ENCODE measurements around the gene OLFM3.

The OLFM3 gene

GRCh38 chr1:101977266-101977665 lies 19.5 kb downstream of the OLFM3 start:
- Histone ChIP-seq H3K27ac (ENCODE audit: low read length) (no peak overlapping the region), H3K9me3 (ENCODE audit: control insufficient read depth in 2 of 2, low read length in 2 of 2) (no peaks in the 10 kb centered on the region), H3K4me3 (ENCODE audit: low read length in 2 of 2) (no peak overlapping the region), H3K4me1 (ENCODE audit: control insufficient read depth, insufficient read depth, low read length) (no peaks in the 10 kb centered on the region), H3K27me3 (ENCODE audit: control insufficient read depth in 1 of 2, insufficient read depth in 2 of 2, low read length in 2 of 2) (no peaks in the 10 kb centered on the region), H3K36me3 (ENCODE audit: control insufficient read depth in 2 of 2, insufficient read depth in 2 of 2, low read length in 2 of 2) (no peaks in the 10 kb centered on the region), H3K9ac (ENCODE audit: low read length in 2 of 2) (no peak overlapping the region)

GRCh38 chr1:101976161-101976560 lies 20.6 kb downstream of the OLFM3 start:
- Histone ChIP-seq H3K36me3 (ENCODE audit: control insufficient read depth in 2 of 2, insufficient read depth in 2 of 2, low read length in 2 of 2) (no peaks in the 10 kb centered on the region), H3K4me1 (ENCODE audit: control insufficient read depth, insufficient read depth, low read length) (no peaks in the 10 kb centered on the region), H3K27me3 (ENCODE audit: control insufficient read depth in 1 of 2, insufficient read depth in 2 of 2, low read length in 2 of 2) (no peaks in the 10 kb centered on the region), H3K9me3 (ENCODE audit: control insufficient read depth in 2 of 2, low read length in 2 of 2) (no peaks in the 10 kb centered on the region), H3K4me3 (ENCODE audit: low read length in 2 of 2) (no peak overlapping the region), H3K9ac (ENCODE audit: low read length in 2 of 2) (no peak overlapping the region), H3K27ac (ENCODE audit: low read length) (no peak overlapping the region)

GRCh38 chr1:101975371-101975770 lies 21.4 kb downstream of the OLFM3 start:
- Histone ChIP-seq H3K36me3 (ENCODE audit: control insufficient read depth in 2 of 2, insufficient read depth in 2 of 2, low read length in 2 of 2) (no peaks in the 10 kb centered on the region), H3K27ac (ENCODE audit: low read length) (no peak overlapping the region), H3K4me1 (ENCODE audit: control insufficient read depth, insufficient read depth, low read length) (no peaks in the 10 kb centered on the region), H3K27me3 (ENCODE audit: control insufficient read depth in 1 of 2, insufficient read depth in 2 of 2, low read length in 2 of 2) (no peaks in the 10 kb centered on the region), H3K4me3 (ENCODE audit: low read length in 2 of 2) (no peak overlapping the region), H3K9me3 (ENCODE audit: control insufficient read depth in 2 of 2, low read length in 2 of 2) (no peaks in the 10 kb centered on the region), H3K9ac (ENCODE audit: low read length in 2 of 2) (no peak overlapping the region)

GRCh38 chr1:101974599-101975274 lies 22.0 kb downstream of the OLFM3 start:
- Histone ChIP-seq H3K9me3 (ENCODE audit: control insufficient read depth in 2 of 2, low read length in 2 of 2) (no peaks in the 10 kb centered on the region), H3K27me3 (ENCODE audit: control insufficient read depth in 1 of 2, insufficient read depth in 2 of 2, low read length in 2 of 2) (no peaks in the 10 kb centered on the region), H3K27ac (ENCODE audit: low read length) (no peak overlapping the region), H3K4me1 (ENCODE audit: control insufficient read depth, insufficient read depth, low read length) (no peaks in the 10 kb centered on the region), H3K36me3 (ENCODE audit: control insufficient read depth in 2 of 2, insufficient read depth in 2 of 2, low read length in 2 of 2) (no peaks in the 10 kb centered on the region), H3K4me3 (ENCODE audit: low read length in 2 of 2) (no peak overlapping the region), H3K9ac (ENCODE audit: low read length in 2 of 2) (no peak overlapping the region)

- Histone ChIP-seq H3K4me1 (ENCODE audit: control insufficient read depth, insufficient read depth, low read length) (no peaks in the 10 kb centered on the region), H3K9ac (ENCODE audit: low read length in 2 of 2) (no peak overlapping the region), H3K36me3 (ENCODE audit: control insufficient read depth in 2 of 2, insufficient read depth in 2 of 2, low read length in 2 of 2) (no peaks in the 10 kb centered on the region), H3K27me3 (ENCODE audit: control insufficient read depth in 1 of 2, insufficient read depth in 2 of 2, low read length in 2 of 2) (no peaks in the 10 kb centered on the region), H3K9me3 (ENCODE audit: control insufficient read depth in 2 of 2, low read length in 2 of 2) (no peaks in the 10 kb centered on the region), H3K27ac (ENCODE audit: low read length) (no peak overlapping the region), H3K4me3 (ENCODE audit: low read length in 2 of 2) (no peak overlapping the region)
These were observed 25.4 kb downstream of the OLFM3 start for GRCh38 chr1:101971304-101971703.

- Histone ChIP-seq H3K27me3 (ENCODE audit: control insufficient read depth in 1 of 2, insufficient read depth in 2 of 2, low read length in 2 of 2) (no peaks in the 10 kb centered on the region), H3K9ac (ENCODE audit: low read length in 2 of 2) (no peak overlapping the region), H3K27ac (ENCODE audit: low read length) (no peak overlapping the region), H3K4me3 (ENCODE audit: low read length in 2 of 2) (no peak overlapping the region), H3K9me3 (ENCODE audit: control insufficient read depth in 2 of 2, low read length in 2 of 2) (no peaks in the 10 kb centered on the region), H3K4me1 (ENCODE audit: control insufficient read depth, insufficient read depth, low read length) (no peaks in the 10 kb centered on the region), H3K36me3 (ENCODE audit: control insufficient read depth in 2 of 2, insufficient read depth in 2 of 2, low read length in 2 of 2) (no peaks in the 10 kb centered on the region)
These were observed 28.9 kb downstream of the OLFM3 start for GRCh38 chr1:101967871-101968270.

GRCh38 chr1:101965341-101965740 lies 31.4 kb downstream of the OLFM3 start:
- no peak overlapping the region for H3K4me3 ChIP-seq (ENCODE audit: low read length in 2 of 2)
- no peaks in the 10 kb centered on the region for H3K27me3 ChIP-seq (ENCODE audit: control insufficient read depth in 1 of 2, insufficient read depth in 2 of 2, low read length in 2 of 2)
- no peaks in the 10 kb centered on the region for H3K9me3 ChIP-seq (ENCODE audit: control insufficient read depth in 2 of 2, low read length in 2 of 2)
- no peak overlapping the region for H3K9ac ChIP-seq (ENCODE audit: low read length in 2 of 2)
- H3K4me1 ChIP-seq (ENCODE audit: control insufficient read depth, insufficient read depth, low read length): no peaks in the 10 kb centered on the region
- no peak overlapping the region for H3K27ac ChIP-seq (ENCODE audit: low read length)
- H3K36me3 ChIP-seq (ENCODE audit: control insufficient read depth in 2 of 2, insufficient read depth in 2 of 2, low read length in 2 of 2): no peaks in the 10 kb centered on the region

GRCh38 chr1:101964708-101965107 lies 32.0 kb downstream of the OLFM3 start:
- H3K9me3 ChIP-seq (ENCODE audit: control insufficient read depth in 2 of 2, low read length in 2 of 2): no peaks in the 10 kb centered on the region
- H3K27me3 ChIP-seq (ENCODE audit: control insufficient read depth in 1 of 2, insufficient read depth in 2 of 2, low read length in 2 of 2): no peaks in the 10 kb centered on the region
- no peak overlapping the region for H3K9ac ChIP-seq (ENCODE audit: low read length in 2 of 2)
- no peaks in the 10 kb centered on the region for H3K4me1 ChIP-seq (ENCODE audit: control insufficient read depth, insufficient read depth, low read length)
- no peak overlapping the region for H3K4me3 ChIP-seq (ENCODE audit: low read length in 2 of 2)
- no peaks in the 10 kb centered on the region for H3K36me3 ChIP-seq (ENCODE audit: control insufficient read depth in 2 of 2, insufficient read depth in 2 of 2, low read length in 2 of 2)
- H3K27ac ChIP-seq (ENCODE audit: low read length): no peak overlapping the region

- Histone ChIP-seq H3K9me3 (ENCODE audit: control insufficient read depth in 2 of 2, low read length in 2 of 2) (no peaks in the 10 kb centered on the region), H3K9ac (ENCODE audit: low read length in 2 of 2) (no peak overlapping the region), H3K36me3 (ENCODE audit: control insufficient read depth in 2 of 2, insufficient read depth in 2 of 2, low read length in 2 of 2) (no peaks in the 10 kb centered on the region)
These were observed 36.6 kb downstream of the OLFM3 start for GRCh38 chr1:101960142-101960541.

GRCh38 chr1:101959456-101959855 lies 37.3 kb downstream of the OLFM3 start:
- H3K36me3 ChIP-seq (ENCODE audit: control insufficient read depth in 2 of 2, insufficient read depth in 2 of 2, low read length in 2 of 2): no peaks in the 10 kb centered on the region
- H3K9ac ChIP-seq (ENCODE audit: low read length in 2 of 2): no peak overlapping the region
- H3K27me3 ChIP-seq (ENCODE audit: control insufficient read depth in 1 of 2, insufficient read depth in 2 of 2, low read length in 2 of 2): no peaks in the 10 kb centered on the region
- no peaks in the 10 kb centered on the region for H3K9me3 ChIP-seq (ENCODE audit: control insufficient read depth in 2 of 2, low read length in 2 of 2)
- no peak overlapping the region for H3K27ac ChIP-seq (ENCODE audit: low read length)
- H3K4me3 ChIP-seq (ENCODE audit: low read length in 2 of 2): no peak overlapping the region
- no peaks in the 10 kb centered on the region for H3K4me1 ChIP-seq (ENCODE audit: control insufficient read depth, insufficient read depth, low read length)

More at GRCh38 chr1:101960142-101960541, 36.6 kb downstream of the OLFM3 start:
- H3K4me1 ChIP-seq (ENCODE audit: control insufficient read depth, insufficient read depth, low read length): no peaks in the 10 kb centered on the region
- H3K27ac ChIP-seq (ENCODE audit: low read length): no peak overlapping the region
- no peaks in the 10 kb centered on the region for H3K27me3 ChIP-seq (ENCODE audit: control insufficient read depth in 1 of 2, insufficient read depth in 2 of 2, low read length in 2 of 2)
- no peak overlapping the region for H3K4me3 ChIP-seq (ENCODE audit: low read length in 2 of 2)

GRCh38 chr1:101957771-101958170 lies 39.0 kb downstream of the OLFM3 start:
- Histone ChIP-seq H3K9me3 (ENCODE audit: control insufficient read depth in 2 of 2, low read length in 2 of 2) (no peaks in the 10 kb centered on the region), H3K36me3 (ENCODE audit: control insufficient read depth in 2 of 2, insufficient read depth in 2 of 2, low read length in 2 of 2) (no peaks in the 10 kb centered on the region), H3K4me3 (ENCODE audit: low read length in 2 of 2) (no peak overlapping the region), H3K27ac (ENCODE audit: low read length) (no peak overlapping the region), H3K4me1 (ENCODE audit: control insufficient read depth, insufficient read depth, low read length) (no peaks in the 10 kb centered on the region), H3K9ac (ENCODE audit: low read length in 2 of 2) (no peak overlapping the region), H3K27me3 (ENCODE audit: control insufficient read depth in 1 of 2, insufficient read depth in 2 of 2, low read length in 2 of 2) (no peaks in the 10 kb centered on the region)
